Astrocyte of the cerebellum (primary cell): ENCODE measurements around the gene KRT38.

Experiments
- DNase-seq: peaks from one replicate; pipeline ENCODE4 v3.0.0-alpha.2; 2011; ENCODE audit warnings: low read depth
- H3K4me3 ChIP-seq: 2 replicates; pipeline ENCODE4 v1.5.1; 2011; ENCODE audit warnings: mild to moderate bottlenecking, low read depth, low read length, moderate library complexity
- CTCF ChIP-seq: IDR thresholded peaks from 2 replicates; pipeline ENCODE4 v1.5.1; 2012; ENCODE audit warnings: low read length, low read depth, moderate library complexity, mild to moderate bottlenecking; ENCODE audit errors: missing control alignments
- in situ Hi-C: cut with HindIII; loops from 2 replicates; pipeline ENCODE4 v1.10.0; 2017; ENCODE audit warnings: low sequenced_read_pairs

KRT38 gene

GRCh38 chr17:41476866-41477815, 36.4 kb upstream of the KRT38 start:
- no peak overlapping the region for H3K4me3 ChIP-seq
- no peak for DNase-seq
- no peak for TF ChIP-seq CTCF
- in situ Hi-C loops, result no loop called here

GRCh38 chr17:41475421-41475820, 34.6 kb upstream of the KRT38 start:
- no peak overlapping the region for H3K4me3 ChIP-seq
- in situ Hi-C loops, result no loop called here
- no peak for TF ChIP-seq CTCF
- DNase-seq, result no peak

DNA sequence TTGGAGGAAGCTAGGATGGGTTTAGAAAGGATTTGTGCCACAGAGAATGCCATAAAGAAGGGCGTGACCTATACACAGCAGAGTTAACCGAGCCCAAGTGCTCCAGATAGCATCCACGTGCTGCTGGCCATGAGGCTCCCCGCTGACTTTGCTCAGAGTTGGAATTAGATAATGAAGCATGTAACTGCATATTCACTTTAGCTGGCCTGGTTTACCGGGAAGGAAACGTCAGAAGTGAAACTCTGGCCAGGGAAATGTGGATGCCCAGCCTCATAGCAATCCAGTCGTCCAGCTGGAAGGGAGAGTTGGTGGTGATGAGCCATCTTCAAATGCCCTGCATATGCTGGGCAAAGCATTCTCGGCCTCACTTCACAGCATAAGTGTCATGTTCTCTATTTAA, 34.1 kb upstream of the KRT38 start:
- peak; percentile 12 for DNase-seq
- no peak overlapping the region for H3K4me3 ChIP-seq
- in situ Hi-C loops, result no loop called here
- TF ChIP-seq CTCF, result no peak

DNA sequence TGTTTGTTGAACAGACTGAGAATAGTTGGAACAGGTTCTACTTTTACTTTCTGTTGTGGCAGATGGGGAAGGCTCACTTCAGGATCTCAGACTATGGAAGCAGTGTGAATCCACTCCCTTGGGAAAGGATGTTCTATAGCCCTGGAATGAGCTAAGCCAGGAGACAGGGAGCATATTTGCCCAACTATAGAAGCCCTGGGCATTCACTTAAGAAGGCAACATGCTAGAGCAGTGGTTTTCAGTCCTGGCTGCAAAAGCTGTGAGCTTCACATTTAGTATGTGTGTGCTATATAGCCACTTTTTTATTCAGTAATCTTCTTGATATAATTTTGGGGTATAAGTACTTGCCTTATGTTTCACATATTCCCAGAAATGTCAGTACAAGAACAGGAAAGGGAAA, 27.6 kb upstream of the KRT38 start:
- no peak for DNase-seq
- TF ChIP-seq CTCF, result no peak
- no peak overlapping the region for H3K4me3 ChIP-seq
- in situ Hi-C loops, result no loop called here

DNA sequence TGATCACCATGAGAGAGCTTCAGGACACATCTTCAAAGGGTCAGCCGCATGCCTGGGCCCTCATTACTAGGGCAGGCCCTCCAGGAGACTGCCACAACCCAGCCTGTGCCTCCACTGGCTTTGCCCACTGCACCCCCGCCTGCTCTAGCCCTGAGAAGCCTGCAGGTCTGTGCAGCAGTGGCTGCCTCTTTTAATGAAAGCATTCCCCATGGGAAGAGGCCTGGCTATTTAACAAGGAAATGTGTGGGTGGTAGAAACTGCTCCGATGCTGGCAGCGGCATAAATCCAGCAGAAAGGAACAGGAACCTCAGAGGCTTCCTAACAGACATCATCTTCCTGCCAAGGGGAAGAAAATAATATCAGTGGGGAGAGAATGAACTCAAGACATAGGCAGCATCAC, 26.8 kb upstream of the KRT38 start:
- in situ Hi-C loops, result no loop called here
- no peak overlapping the region for H3K4me3 ChIP-seq
- DNase-seq, result no peak
- TF ChIP-seq CTCF, result no peak

DNA sequence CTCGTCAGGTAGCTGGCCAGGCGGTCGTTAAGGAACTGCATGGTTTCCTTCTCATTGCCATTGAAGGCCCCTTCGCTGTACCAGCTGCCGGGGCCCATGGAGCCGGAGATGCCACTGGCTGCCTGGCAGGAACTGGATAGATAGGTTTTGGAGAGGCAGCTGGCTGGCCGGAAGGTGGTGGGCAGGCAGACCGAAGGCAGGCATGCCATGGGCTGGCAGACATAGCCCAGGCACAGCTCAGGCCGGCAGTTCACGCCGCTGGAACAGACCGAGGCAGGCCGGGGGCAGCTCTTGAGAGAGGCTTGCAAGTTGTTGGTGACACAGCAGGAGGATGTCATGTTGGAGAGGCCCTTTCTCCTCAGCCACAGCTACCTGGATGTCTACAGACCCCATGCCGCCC, 26.2 kb upstream of the KRT38 start, which contains the start of gene KRT32:
KRT32 (minus strand) TSS at position 399 of the 400 bp plus-strand sequence; CDS start at position 338, 61 bp downstream.
- DNase-seq, result no peak
- H3K4me3 ChIP-seq, result no peak within 1 kb of the TSS
- in situ Hi-C loops, result no loop called here
- no peak for TF ChIP-seq CTCF
